Fibroblast of the aortic adventitia (primary cell): ENCODE data around the gene EEF1AKMT3. TPM values are rescaled to one million over a fixed set of nuclear protein-coding genes. Genes with fewer than 3 reads are reported as not detected.
"Not testable (repeated sequence)": the region's sequence is repeated elsewhere in the genome, so short reads cannot be mapped to it uniquely, and the experiment has no call there.

ENCODE experiments used
- DNase-seq: peaks from one replicate; pipeline ENCODE4 v3.0.0-alpha.2; 2010; ENCODE audit warnings: low read depth
- H3K4me3 ChIP-seq: 2 replicates; pipeline ENCODE4 v1.5.1; 2011; ENCODE audit warnings: low read depth, mild to moderate bottlenecking, control low read depth, low read length, moderate library complexity
- total RNA-seq: library from RNA; depleted of rRNA; stranded (reverse); fragments of >200 nt; gene quantifications from 2 replicates; pipeline ENCODE4 v1.2.3, GENCODE V29; 2012; ENCODE audit warnings: low replicate concordance
- TF ChIP-seq, protein P1 (sequence below): IDR thresholded peaks from 2 replicates; pipeline ENCODE4 v1.5.1; 2011; ENCODE audit warnings: mild to moderate bottlenecking, low read length, control low read depth, inconsistent platforms; ENCODE audit not compliant: insufficient read depth

The EEF1AKMT3 gene
- total RNA-seq, 1 donor, result 6.6 TPM

DNA sequence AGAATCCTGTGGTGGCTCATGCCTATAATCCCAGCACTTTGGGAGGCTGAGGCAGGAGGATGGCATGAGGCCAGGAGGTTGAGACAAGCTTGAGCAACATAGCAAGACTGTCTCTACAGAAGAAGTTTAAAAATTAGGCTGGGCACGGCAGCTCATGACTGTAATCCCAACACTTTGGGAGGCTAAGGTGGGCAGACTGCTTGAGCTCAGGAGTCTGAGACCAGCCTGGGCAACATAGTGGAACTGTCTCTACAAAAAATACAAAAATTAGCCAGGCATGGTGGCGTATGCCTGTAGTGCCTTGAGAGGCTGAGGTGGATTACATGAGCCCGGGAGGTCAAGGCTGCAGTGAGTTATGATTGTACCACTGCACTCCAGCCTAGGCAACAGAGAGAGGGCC, 4.5 kb upstream of the EEF1AKMT3 start:
- TF ChIP-seq, protein P1, sequence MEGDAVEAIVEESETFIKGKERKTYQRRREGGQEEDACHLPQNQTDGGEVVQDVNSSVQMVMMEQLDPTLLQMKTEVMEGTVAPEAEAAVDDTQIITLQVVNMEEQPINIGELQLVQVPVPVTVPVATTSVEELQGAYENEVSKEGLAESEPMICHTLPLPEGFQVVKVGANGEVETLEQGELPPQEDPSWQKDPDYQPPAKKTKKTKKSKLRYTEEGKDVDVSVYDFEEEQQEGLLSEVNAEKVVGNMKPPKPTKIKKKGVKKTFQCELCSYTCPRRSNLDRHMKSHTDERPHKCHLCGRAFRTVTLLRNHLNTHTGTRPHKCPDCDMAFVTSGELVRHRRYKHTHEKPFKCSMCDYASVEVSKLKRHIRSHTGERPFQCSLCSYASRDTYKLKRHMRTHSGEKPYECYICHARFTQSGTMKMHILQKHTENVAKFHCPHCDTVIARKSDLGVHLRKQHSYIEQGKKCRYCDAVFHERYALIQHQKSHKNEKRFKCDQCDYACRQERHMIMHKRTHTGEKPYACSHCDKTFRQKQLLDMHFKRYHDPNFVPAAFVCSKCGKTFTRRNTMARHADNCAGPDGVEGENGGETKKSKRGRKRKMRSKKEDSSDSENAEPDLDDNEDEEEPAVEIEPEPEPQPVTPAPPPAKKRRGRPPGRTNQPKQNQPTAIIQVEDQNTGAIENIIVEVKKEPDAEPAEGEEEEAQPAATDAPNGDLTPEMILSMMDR, result no peak
- no peak for DNase-seq
- H3K4me3 ChIP-seq, result no peak overlapping the region

GRCh38 chr12:57769594-57769993, 2.8 kb upstream of the EEF1AKMT3 start:
- no peak for DNase-seq
- H3K4me3 ChIP-seq, result no peak overlapping the region
- TF ChIP-seq, protein P1, result no peak

GRCh38 chr12:57770734-57771133, 1.7 kb upstream of the EEF1AKMT3 start:
- no peak overlapping the region for H3K4me3 ChIP-seq
- TF ChIP-seq, protein P1, result no peak
- DNase-seq, result no peak

- DNase-seq, result peak; percentile 91
- TF ChIP-seq, protein P1, result no peak
- H3K4me3 ChIP-seq, result peak overlapping the region; percentile 79
These were observed 1.1 kb upstream of the EEF1AKMT3 start for GRCh38 chr12:57771236-57771872.

DNA sequence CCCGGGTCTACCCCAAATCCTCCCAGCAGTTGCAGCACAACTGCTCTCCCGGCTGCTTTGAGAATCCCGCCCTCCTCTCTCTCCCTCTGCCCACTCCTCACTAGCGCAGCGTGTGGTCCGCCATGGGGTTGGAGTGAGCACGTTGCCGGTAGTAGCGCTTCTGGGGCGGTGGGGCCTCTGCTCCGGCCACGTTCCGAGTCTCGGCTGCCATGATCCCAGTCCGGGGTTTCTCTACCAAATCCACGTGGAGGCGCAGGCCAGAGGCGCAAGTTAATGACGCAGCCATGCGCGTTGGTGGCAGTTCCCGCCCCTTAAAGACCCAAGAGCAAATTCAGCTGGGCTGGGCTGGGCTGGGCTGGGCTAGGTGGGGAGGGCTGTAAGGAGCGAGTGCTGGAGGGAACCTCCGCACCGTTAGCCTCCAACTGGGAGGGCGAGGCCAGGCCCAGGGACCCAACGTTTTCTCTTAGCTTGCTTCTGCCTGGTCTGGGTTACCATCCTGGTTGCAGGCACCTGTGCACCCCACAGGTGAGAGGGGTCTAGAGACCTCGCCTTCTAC, 463 bp upstream of the EEF1AKMT3 start, which contains the start of gene METTL1:
Gene METTL1, minus strand, starts transcription at position 233 of the 556 bp plus-strand sequence. Its CDS starts 22 bp downstream, at position 211.
- TF ChIP-seq, protein P1, result no peak
- peak; percentile 96 for DNase-seq
- H3K4me3 ChIP-seq, result peak within 1 kb of the TSS; percentile 79

DNA sequence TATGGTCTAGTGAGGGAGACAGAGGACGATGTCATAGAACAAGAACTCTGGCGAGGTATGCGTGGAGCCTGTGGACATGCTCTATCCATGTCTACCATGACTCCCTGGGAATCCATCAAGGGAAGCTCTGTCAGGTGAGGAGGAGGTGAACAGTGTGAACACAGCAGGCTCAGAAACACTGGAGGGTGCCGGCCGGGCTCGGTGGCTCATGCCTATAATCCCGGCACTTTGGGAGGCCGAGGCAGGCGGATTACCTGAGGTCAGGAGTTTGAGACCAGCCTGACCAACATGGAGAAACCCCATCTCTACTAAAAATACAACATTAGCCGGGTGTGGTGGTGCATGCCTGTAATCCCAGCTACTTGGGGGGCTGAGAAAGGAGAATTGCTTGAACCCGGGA, 2.2 kb downstream of the EEF1AKMT3 start:
- DNase-seq, H3K4me3 ChIP-seq: not testable (repeated sequence)

DNA sequence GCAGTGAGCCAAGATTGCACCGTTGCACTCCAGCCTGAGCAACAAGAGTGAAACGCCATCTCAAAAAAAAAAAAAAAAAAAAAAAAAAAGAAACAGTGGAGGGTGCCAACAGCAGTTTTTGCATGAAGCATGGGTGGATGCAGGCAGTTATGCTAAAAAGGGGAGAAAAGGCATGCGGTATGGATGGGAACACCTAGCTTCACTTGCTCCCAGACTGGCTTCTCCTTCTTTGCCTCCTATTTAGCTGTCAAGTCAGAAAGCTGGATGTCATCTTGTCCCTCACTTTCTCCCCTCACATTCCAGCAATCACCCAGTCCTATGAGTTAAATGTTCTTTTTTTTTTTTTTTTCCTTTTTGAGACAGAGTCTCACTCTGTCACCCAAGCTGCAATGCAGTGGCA, 2.6 kb downstream of the EEF1AKMT3 start:
- DNase-seq, result no peak
- no peak overlapping the region for H3K4me3 ChIP-seq
- TF ChIP-seq, protein P1, result no peak
